Mucosa of stomach (tissue), 1 donor: ENCODE measurements around the gene PPIB.

Experiments
- H3K27me3 ChIP-seq: one replicate; pipeline ENCODE4 v1.7.0; 2013; ENCODE audit warnings: mild to moderate bottlenecking, low read length; ENCODE audit not compliant: control insufficient read depth, insufficient read depth
- H3K36me3 ChIP-seq: one replicate; pipeline ENCODE4 v1.7.0; 2013; ENCODE audit warnings: low read length; ENCODE audit not compliant: control insufficient read depth, insufficient read depth
- H3K4me1 ChIP-seq: one replicate; pipeline ENCODE4 v1.7.0; 2013; ENCODE audit warnings: mild to moderate bottlenecking, low read length; ENCODE audit not compliant: control insufficient read depth, insufficient read depth
- H3K4me3 ChIP-seq: one replicate; pipeline ENCODE4 v1.7.0; 2013; ENCODE audit warnings: low read length
- H3K9ac ChIP-seq: one replicate; pipeline ENCODE4 v1.7.0; 2013; ENCODE audit warnings: mild to moderate bottlenecking, low read length, moderate library complexity
- H3K9me3 ChIP-seq: one replicate; pipeline ENCODE4 v1.7.0; 2013; ENCODE audit warnings: mild to moderate bottlenecking, low read length, moderate library complexity; ENCODE audit not compliant: control insufficient read depth
- donor health status: Pancreatic carcinoma.

Gene PPIB

GRCh38 chr15:64162869-64163658 is at the start of gene PPIB:
Gene PPIB, minus strand, starts transcription at chr15:64163022. Its CDS starts 36 bp downstream, at chr15:64162986.
- peak within 1 kb of the TSS; percentile 77 for H3K9ac ChIP-seq
- no peaks in the 10 kb centered on the region for H3K27me3 ChIP-seq
- peak within 1 kb of the TSS; percentile 58 for H3K4me3 ChIP-seq
- peaks cover 31% of the 10 kb centered on the region for H3K4me1 ChIP-seq
- no peaks in the 10 kb centered on the region for H3K9me3 ChIP-seq
- H3K36me3 ChIP-seq: peaks cover 17% of the 10 kb centered on the region

- no peaks in the 10 kb centered on the region for H3K36me3 ChIP-seq
- no peaks in the 10 kb centered on the region for H3K4me1 ChIP-seq
- H3K9me3 ChIP-seq: no peaks in the 10 kb centered on the region
- H3K27me3 ChIP-seq: no peaks in the 10 kb centered on the region
- no peak overlapping the region for H3K4me3 ChIP-seq
- H3K9ac ChIP-seq: no peak overlapping the region
Measured at GRCh38 chr15:64211696-64212095, 48.9 kb upstream of the PPIB start.

- H3K9me3 ChIP-seq: no peaks in the 10 kb centered on the region
- H3K36me3 ChIP-seq: no peaks in the 10 kb centered on the region
- H3K27me3 ChIP-seq: no peaks in the 10 kb centered on the region
- H3K4me1 ChIP-seq: no peaks in the 10 kb centered on the region
- H3K9ac ChIP-seq: no peak overlapping the region
- no peak overlapping the region for H3K4me3 ChIP-seq
Measured at GRCh38 chr15:64210371-64210770, 47.5 kb upstream of the PPIB start.

GRCh38 chr15:64209680-64210334 is 47.0 kb upstream of the PPIB start:
- H3K9ac ChIP-seq: no peak overlapping the region

GRCh38 chr15:64205202-64205601 is 42.4 kb upstream of the PPIB start:
- H3K9ac ChIP-seq: no peak overlapping the region
- no peaks in the 10 kb centered on the region for H3K36me3 ChIP-seq
- no peaks in the 10 kb centered on the region for H3K9me3 ChIP-seq
- no peaks in the 10 kb centered on the region for H3K4me1 ChIP-seq
- no peaks in the 10 kb centered on the region for H3K27me3 ChIP-seq
- H3K4me3 ChIP-seq: no peak overlapping the region

More at GRCh38 chr15:64209680-64210334, 47.0 kb upstream of the PPIB start:
- Histone ChIP-seq H3K27me3 (no peaks in the 10 kb centered on the region), H3K36me3 (no peaks in the 10 kb centered on the region), H3K9me3 (no peaks in the 10 kb centered on the region), H3K4me3 (no peak overlapping the region), H3K4me1 (no peaks in the 10 kb centered on the region)

GRCh38 chr15:64197425-64197824 is 34.6 kb upstream of the PPIB start:
- Histone ChIP-seq H3K4me3 (no peak overlapping the region), H3K9ac (no peak overlapping the region), H3K36me3 (no peaks in the 10 kb centered on the region), H3K27me3 (no peaks in the 10 kb centered on the region), H3K9me3 (no peaks in the 10 kb centered on the region), H3K4me1 (no peaks in the 10 kb centered on the region)

GRCh38 chr15:64193971-64194370 is 31.1 kb upstream of the PPIB start:
- H3K27me3 ChIP-seq: no peaks in the 10 kb centered on the region
- H3K4me3 ChIP-seq: no peak overlapping the region
- no peak overlapping the region for H3K9ac ChIP-seq
- no peaks in the 10 kb centered on the region for H3K36me3 ChIP-seq
- H3K4me1 ChIP-seq: no peaks in the 10 kb centered on the region
- H3K9me3 ChIP-seq: no peaks in the 10 kb centered on the region

- Histone ChIP-seq H3K9ac (no peak overlapping the region), H3K4me3 (no peak overlapping the region), H3K9me3 (no peaks in the 10 kb centered on the region), H3K36me3 (no peaks in the 10 kb centered on the region), H3K4me1 (no peaks in the 10 kb centered on the region), H3K27me3 (no peaks in the 10 kb centered on the region)
Measured at GRCh38 chr15:64191971-64192830, 29.4 kb upstream of the PPIB start.

GRCh38 chr15:64187396-64188191 is 24.8 kb upstream of the PPIB start:
- Histone ChIP-seq H3K4me1 (no peaks in the 10 kb centered on the region), H3K4me3 (no peak overlapping the region), H3K27me3 (no peaks in the 10 kb centered on the region), H3K36me3 (peaks cover 6% of the 10 kb centered on the region), H3K9ac (no peak overlapping the region), H3K9me3 (no peaks in the 10 kb centered on the region)

- Histone ChIP-seq H3K9me3 (no peaks in the 10 kb centered on the region), H3K36me3 (peaks cover 6% of the 10 kb centered on the region), H3K9ac (no peak overlapping the region), H3K27me3 (no peaks in the 10 kb centered on the region), H3K4me1 (no peaks in the 10 kb centered on the region), H3K4me3 (no peak overlapping the region)
Measured at GRCh38 chr15:64185146-64185911, 22.5 kb upstream of the PPIB start.

- Histone ChIP-seq H3K4me1 (no peaks in the 10 kb centered on the region), H3K27me3 (no peaks in the 10 kb centered on the region), H3K9ac (no peak overlapping the region), H3K4me3 (no peak overlapping the region), H3K36me3 (peaks cover 6% of the 10 kb centered on the region), H3K9me3 (no peaks in the 10 kb centered on the region)
Measured at GRCh38 chr15:64182859-64183370, 20.1 kb upstream of the PPIB start.
